H1 (cell line): ENCODE results near the gene ATP1A1. TPM values are rescaled to one million over a fixed set of nuclear protein-coding genes. Genes with fewer than 3 reads are reported as not detected.

Source experiments
- JUN ChIP-seq: IDR thresholded peaks from 2 replicates; pipeline ENCODE4 v1.6.1; 2011; ENCODE audit warnings: low read depth, mild to moderate bottlenecking, improper control_type of control experiment, low read length
- polyA plus RNA-seq, 7 experiments: library from polyadenylated mRNA; depleted of rRNA in 3 of 7; stranded (reverse) in 5 of 7; unstranded in 2 of 7; fragments of >200 nt in 5 of 7; fragments of 200-250 nt in 2 of 7; gene quantifications; 1 replicate in 5 of 7; 2 replicates in 1 of 7; 4 replicates in 1 of 7; pipeline versions ENCODE4 v1.2.1 to v1.2.3, GENCODE V29; 2011 to 2013; ENCODE audit warnings: missing spikeins in 2 of 7, mixed read lengths in 2 of 7
- total RNA-seq: library from RNA; stranded (reverse); fragmentation: NEBNext Ultra II Directional; extraction: Animal tissue kit (Norgen Biotek cat#: 25700); gene quantifications from 2 replicates; pipeline ENCODE4 v1.2.1, GENCODE V29; 2021

The ATP1A1 gene
- total and polyA plus RNA-seq, 2 of the 8 experiments (the other 6 are each of a cell fraction or from before 2014, with no cell fraction given) = 222 to 325 TPM

DNA sequence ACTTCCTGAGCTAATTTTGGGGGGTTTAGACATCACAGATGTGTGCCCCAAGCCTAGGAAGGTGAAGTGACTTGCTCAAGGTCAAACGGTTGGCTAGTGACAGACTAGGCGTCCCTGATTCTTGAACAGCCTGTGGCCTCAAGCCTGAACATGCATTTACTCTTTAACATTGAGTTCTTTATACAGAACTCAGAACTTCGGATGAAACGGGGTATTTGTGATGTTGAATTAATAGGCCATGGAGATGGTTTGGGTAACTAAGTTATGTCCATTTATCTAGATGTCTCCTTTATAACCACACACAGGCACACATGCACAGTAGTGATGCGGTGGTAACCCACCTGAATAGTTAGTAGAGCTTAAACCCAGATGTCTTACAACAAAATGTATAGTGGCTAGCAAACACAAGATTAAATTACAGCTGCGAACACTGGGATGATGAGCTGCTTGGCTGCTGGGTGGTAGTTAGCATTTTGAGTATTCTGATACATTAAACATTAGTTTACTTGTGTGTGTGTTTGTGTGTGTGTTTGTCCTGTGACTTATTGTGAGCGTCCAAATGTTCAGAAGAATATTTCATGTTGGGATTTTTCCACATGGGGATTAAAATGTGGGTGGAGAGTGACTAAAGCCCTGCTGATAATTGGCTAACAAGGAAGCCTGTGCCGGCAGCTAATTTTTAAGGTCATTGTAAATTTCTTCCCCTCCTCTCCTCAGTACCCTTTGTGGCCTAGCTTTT lies 2.3 kb downstream of the ATP1A1 start (continued):
- no peak for TF ChIP-seq JUN
